PFSK-1 (cell line): ENCODE measurements around the gene CADM4.

Experiments
- FOXP2 ChIP-seq: optimal IDR thresholded peaks from 2 replicates; pipeline ENCODE3; 2011; ENCODE audit warnings: borderline replicate concordance, control low read depth, inconsistent platforms; ENCODE audit not compliant: insufficient read depth; ENCODE audit errors: extremely low read length, extremely low read depth
- POLR2AphosphoS5 ChIP-seq: IDR thresholded peaks from 2 replicates; pipeline ENCODE4 v1.6.1; 2012; ENCODE audit warnings: low read depth, mild to moderate bottlenecking, control low read depth, low read length, moderate library complexity
- REST ChIP-seq, 2 experiments: IDR thresholded peaks; 2 replicates each; pipeline versions ENCODE4 v1.6.1 to v1.8.0; 2011 to 2012; ENCODE audit warnings: low read depth in 2 of 2, low read length in 2 of 2, control low read depth in 1 of 2, inconsistent platforms in 1 of 2, mild to moderate bottlenecking in 1 of 2, moderate library complexity in 1 of 2; ENCODE audit not compliant: insufficient read depth in 1 of 2
- SIN3A ChIP-seq: IDR thresholded peaks from 2 replicates; pipeline ENCODE4 v1.6.1; 2012; ENCODE audit warnings: mild to moderate bottlenecking, low read length, moderate library complexity, borderline replicate concordance; ENCODE audit not compliant: insufficient read depth
- TAF1 ChIP-seq: IDR thresholded peaks from 2 replicates; pipeline ENCODE4 v1.6.1; 2012; ENCODE audit warnings: low read length, control low read depth, borderline replicate concordance; ENCODE audit not compliant: insufficient read depth

The CADM4 gene

GRCh38 chr19:43683905-43684304 is 44.3 kb upstream of the CADM4 start:
- TF ChIP-seq POLR2AphosphoS5: no peak
- no peak for TF ChIP-seq SIN3A
- no peak for TF ChIP-seq REST (IDR thresholded peaks at IDR 0.05; ENCODE audit: insufficient read depth in 1 of 2, low read depth in 2 of 2, low read length in 2 of 2)
- TF ChIP-seq FOXP2: no peak
- TF ChIP-seq TAF1: no peak

DNA sequence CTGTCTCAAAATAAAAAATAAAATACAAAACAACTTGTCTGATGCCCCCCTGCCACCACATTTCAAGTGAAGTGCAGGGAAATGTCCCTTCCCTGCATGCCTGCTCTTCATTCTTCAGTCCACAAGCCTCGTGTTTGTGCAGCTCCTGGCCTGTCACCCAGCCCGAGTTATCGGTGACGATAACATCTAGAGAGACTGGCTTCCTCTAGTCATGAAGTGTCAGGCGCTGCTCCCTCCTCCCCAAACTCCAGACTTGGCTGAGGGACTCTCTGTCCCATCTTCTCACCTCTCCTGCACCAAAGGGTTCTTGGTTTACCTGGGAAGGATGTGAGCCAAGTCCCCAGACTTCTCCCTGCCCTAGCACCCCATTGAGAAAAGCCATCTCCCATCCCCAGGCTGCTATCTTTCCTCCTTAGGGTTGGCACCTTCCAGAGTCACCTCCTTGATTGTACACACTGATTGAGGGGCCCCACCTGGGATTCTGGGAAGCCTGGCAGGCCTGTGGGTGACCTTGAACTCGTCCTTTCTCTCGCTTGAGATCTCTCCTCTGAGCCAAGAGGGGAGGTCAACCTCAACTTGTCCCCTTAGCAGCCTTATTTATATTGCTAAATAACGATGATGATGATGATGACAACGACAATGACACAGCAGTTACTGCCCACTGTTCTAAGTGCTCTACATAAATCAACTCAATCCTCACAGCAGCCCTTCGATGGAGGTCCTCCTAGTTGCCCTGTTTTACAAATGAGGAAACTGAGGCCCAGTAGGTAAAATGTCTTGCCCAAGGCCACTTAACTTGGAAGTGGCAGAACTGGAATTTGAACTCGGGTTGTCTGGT is 43.4 kb upstream of the CADM4 start:
- TF ChIP-seq FOXP2 (no peak), POLR2AphosphoS5 (no peak), TAF1 (no peak), SIN3A (no peak), REST (IDR thresholded peaks at IDR 0.05; ENCODE audit: insufficient read depth in 1 of 2, low read depth in 2 of 2, low read length in 2 of 2) (no peak)

GRCh38 chr19:43681821-43682220 is 42.2 kb upstream of the CADM4 start:
- TF ChIP-seq SIN3A: no peak
- TF ChIP-seq TAF1: no peak
- no peak for TF ChIP-seq POLR2AphosphoS5
- no peak for TF ChIP-seq FOXP2
- TF ChIP-seq REST (IDR thresholded peaks at IDR 0.05; ENCODE audit: insufficient read depth in 1 of 2, low read depth in 2 of 2, low read length in 2 of 2): no peak

DNA sequence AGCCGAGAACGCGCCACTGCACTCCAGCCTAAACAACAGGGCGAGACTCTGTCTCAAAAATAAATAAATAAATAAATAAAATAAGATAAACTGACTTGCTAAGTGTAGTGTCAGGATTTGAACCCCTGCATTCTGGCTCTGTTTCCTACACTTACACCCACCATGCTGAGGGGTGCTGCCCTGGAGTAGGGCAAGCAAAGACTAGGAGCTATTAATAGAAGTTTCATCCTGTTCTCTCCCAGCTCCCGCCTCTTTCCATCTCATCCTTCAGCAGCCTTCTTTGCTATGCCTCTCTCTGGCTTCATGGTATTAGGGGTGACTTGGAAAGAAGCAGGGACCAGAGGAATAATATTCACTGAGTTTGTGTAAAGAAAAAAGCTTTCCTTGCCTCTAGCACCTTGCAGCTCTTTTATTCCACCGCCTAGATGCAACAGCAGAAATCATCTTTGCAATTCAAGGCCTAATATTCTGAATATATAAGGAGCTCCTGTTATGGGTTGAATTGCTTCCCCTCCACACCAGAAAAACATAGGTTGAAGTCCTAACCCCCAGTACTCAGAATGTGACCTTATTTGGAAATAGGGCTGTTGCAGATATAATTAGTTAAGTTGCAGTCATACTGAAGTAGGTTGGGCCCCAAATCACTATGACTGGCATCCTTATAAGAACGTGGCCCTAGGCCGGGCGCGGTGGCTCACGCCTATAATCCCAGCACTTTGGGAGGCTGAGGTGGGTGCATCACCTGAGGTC is 39.0 kb upstream of the CADM4 start:
- TF ChIP-seq TAF1 (no peak), REST (IDR thresholded peaks at IDR 0.05; ENCODE audit: insufficient read depth in 1 of 2, low read depth in 2 of 2, low read length in 2 of 2) (no peak), SIN3A (no peak), POLR2AphosphoS5 (no peak), FOXP2 (no peak)
